Measurements from ENCODE around the gene BAZ1B. TPM values are rescaled to one million over a fixed set of nuclear protein-coding genes. Genes with fewer than 3 reads are reported as not detected.
A peak's percentile ranks its signal among the peaks of the same experiment; 100 is the strongest.

The BAZ1B gene
- total and polyA plus RNA-seq, 9 of the 15 experiments (the other 6 are each of a cell fraction or from before 2014, with no cell fraction given): 15.0 to 134 (median 79.5) TPM

DNA sequence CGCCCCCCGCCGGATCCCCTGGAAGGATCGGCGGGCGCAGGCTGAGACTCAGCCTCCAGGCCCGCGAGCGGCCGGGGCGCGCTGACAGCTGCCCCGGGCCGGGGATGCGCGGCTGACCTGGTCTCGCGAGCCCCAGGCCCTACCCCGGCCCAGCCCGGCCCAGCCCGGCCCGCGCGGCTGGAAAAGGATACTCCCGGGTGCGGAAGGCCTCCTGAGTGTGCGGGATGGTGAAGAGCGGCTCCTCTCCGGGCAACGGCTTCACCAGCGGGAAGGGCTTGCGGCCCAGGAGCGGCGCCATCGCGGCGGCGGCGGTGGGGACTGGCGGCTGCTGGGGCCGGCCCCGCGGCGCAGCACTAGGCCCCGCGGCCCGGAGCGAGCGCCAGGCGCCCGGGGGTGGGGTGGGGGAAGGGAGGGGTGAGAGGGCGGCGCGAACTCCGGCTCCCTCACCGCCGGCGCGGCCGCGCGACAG lies 423 bp downstream of the BAZ1B start (continued):
- TF ChIP-seq RBM15 (IDR thresholded peaks at IDR 0.05; ENCODE audit: insufficient read depth, low read length): no peak
- TF ChIP-seq, protein P1, sequence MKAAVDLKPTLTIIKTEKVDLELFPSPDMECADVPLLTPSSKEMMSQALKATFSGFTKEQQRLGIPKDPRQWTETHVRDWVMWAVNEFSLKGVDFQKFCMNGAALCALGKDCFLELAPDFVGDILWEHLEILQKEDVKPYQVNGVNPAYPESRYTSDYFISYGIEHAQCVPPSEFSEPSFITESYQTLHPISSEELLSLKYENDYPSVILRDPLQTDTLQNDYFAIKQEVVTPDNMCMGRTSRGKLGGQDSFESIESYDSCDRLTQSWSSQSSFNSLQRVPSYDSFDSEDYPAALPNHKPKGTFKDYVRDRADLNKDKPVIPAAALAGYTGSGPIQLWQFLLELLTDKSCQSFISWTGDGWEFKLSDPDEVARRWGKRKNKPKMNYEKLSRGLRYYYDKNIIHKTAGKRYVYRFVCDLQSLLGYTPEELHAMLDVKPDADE (conservative IDR thresholded peaks at IDR 0.05; ENCODE audit: control insufficient read depth, low read depth, low read length): peak; percentile 35
- no peak for TF ChIP-seq BACH1 (tag; IDR thresholded peaks at IDR 0.05)
- TF ChIP-seq XRCC5 (IDR thresholded peaks at IDR 0.05; ENCODE audit: low read depth, low read length): no peak
- TF ChIP-seq CTBP1 (IDR thresholded peaks at IDR 0.05; ENCODE audit: borderline replicate concordance): peak; percentile 50; the same call in 1 of the 2 replicates
- no peak for TF ChIP-seq HDGF (IDR thresholded peaks at IDR 0.05)
- no peak for TF ChIP-seq HDAC3 (IDR thresholded peaks at IDR 0.05; ENCODE audit: borderline replicate concordance, partially characterized antibody)
- TF ChIP-seq KLF1 (tag; IDR thresholded peaks at IDR 0.05): 0 out of 2 replicates have a peak, but pooled peaks have one; percentile 31
- TF ChIP-seq, protein P2, sequence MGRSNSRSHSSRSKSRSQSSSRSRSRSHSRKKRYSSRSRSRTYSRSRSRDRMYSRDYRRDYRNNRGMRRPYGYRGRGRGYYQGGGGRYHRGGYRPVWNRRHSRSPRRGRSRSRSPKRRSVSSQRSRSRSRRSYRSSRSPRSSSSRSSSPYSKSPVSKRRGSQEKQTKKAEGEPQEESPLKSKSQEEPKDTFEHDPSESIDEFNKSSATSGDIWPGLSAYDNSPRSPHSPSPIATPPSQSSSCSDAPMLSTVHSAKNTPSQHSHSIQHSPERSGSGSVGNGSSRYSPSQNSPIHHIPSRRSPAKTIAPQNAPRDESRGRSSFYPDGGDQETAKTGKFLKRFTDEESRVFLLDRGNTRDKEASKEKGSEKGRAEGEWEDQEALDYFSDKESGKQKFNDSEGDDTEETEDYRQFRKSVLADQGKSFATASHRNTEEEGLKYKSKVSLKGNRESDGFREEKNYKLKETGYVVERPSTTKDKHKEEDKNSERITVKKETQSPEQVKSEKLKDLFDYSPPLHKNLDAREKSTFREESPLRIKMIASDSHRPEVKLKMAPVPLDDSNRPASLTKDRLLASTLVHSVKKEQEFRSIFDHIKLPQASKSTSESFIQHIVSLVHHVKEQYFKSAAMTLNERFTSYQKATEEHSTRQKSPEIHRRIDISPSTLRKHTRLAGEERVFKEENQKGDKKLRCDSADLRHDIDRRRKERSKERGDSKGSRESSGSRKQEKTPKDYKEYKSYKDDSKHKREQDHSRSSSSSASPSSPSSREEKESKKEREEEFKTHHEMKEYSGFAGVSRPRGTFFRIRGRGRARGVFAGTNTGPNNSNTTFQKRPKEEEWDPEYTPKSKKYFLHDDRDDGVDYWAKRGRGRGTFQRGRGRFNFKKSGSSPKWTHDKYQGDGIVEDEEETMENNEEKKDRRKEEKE (IDR thresholded peaks at IDR 0.05; ENCODE audit: borderline replicate concordance in 1 of 2, control insufficient read depth in 1 of 2, low read depth in 2 of 2, low read length in 1 of 2): no peak
- TF ChIP-seq MED1 (CRISPR knock-in tag; IDR thresholded peaks at IDR 0.05; ENCODE audit: borderline replicate concordance): no peak
- no peak for TF ChIP-seq ESRRA (IDR thresholded peaks at IDR 0.05; ENCODE audit: borderline replicate concordance, low read depth)
- peak; percentile 72 for TF ChIP-seq CCNT2 (IDR thresholded peaks at IDR 0.05; ENCODE audit: borderline replicate concordance, extremely low read depth, insufficient read length, low read depth, low read length)
- TF ChIP-seq ERF (CRISPR knock-in tag; IDR thresholded peaks at IDR 0.05): no peak
- 0 out of 2 replicates have a peak, but pooled peaks have one; percentile 48 for TF ChIP-seq GTF2E2 (tag; IDR thresholded peaks at IDR 0.05)
- TF ChIP-seq TRIM28 (IDR thresholded peaks at IDR 0.05): no peak
- no peak for TF ChIP-seq RCOR1 (IDR thresholded peaks at IDR 0.05; ENCODE audit: borderline replicate concordance in 1 of 2, low read depth in 2 of 2, low read length in 2 of 2)
- TF ChIP-seq FUS (optimal IDR thresholded peaks at IDR 0.05; ENCODE audit: low read depth, low read length): peak; percentile 7
- no peak for TF ChIP-seq ZNF444 (CRISPR knock-in tag; IDR thresholded peaks at IDR 0.05)
- TF ChIP-seq, protein P3, sequence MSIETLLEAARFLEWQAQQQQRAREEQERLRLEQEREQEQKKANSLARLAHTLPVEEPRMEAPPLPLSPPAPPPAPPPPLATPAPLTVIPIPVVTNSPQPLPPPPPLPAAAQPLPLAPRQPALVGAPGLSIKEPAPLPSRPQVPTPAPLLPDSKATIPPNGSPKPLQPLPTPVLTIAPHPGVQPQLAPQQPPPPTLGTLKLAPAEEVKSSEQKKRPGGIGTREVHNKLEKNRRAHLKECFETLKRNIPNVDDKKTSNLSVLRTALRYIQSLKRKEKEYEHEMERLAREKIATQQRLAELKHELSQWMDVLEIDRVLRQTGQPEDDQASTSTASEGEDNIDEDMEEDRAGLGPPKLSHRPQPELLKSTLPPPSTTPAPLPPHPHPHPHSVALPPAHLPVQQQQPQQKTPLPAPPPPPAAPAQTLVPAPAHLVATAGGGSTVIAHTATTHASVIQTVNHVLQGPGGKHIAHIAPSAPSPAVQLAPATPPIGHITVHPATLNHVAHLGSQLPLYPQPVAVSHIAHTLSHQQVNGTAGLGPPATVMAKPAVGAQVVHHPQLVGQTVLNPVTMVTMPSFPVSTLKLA (conservative IDR thresholded peaks at IDR 0.05): no peak
- no peak for TF ChIP-seq SMARCC2 (IDR thresholded peaks at IDR 0.05; ENCODE audit: low read depth)
- no peak for TF ChIP-seq RNF2 (IDR thresholded peaks at IDR 0.05)
- TF ChIP-seq, protein P4, sequence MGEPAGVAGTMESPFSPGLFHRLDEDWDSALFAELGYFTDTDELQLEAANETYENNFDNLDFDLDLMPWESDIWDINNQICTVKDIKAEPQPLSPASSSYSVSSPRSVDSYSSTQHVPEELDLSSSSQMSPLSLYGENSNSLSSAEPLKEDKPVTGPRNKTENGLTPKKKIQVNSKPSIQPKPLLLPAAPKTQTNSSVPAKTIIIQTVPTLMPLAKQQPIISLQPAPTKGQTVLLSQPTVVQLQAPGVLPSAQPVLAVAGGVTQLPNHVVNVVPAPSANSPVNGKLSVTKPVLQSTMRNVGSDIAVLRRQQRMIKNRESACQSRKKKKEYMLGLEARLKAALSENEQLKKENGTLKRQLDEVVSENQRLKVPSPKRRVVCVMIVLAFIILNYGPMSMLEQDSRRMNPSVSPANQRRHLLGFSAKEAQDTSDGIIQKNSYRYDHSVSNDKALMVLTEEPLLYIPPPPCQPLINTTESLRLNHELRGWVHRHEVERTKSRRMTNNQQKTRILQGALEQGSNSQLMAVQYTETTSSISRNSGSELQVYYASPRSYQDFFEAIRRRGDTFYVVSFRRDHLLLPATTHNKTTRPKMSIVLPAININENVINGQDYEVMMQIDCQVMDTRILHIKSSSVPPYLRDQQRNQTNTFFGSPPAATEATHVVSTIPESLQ (CRISPR knock-in tag; IDR thresholded peaks at IDR 0.05): no peak; the same call in 1 of the 2 replicates
